Measurements from ENCODE around the gene ABHD3.
"Not testable (repeated sequence)": the region's sequence is repeated elsewhere in the genome, so short reads cannot be mapped to it uniquely, and the experiment has no call there.

The ABHD3 gene

GRCh38 chr18:21634588-21635199 lies 69.9 kb downstream of the ABHD3 start:
- no peak overlapping the region for H3K4me3 ChIP-seq (ENCODE audit: control insufficient read depth, low read depth, low read length)
- TF ChIP-seq CTCF (conservative IDR thresholded peaks at IDR 0.05; ENCODE audit: control insufficient read depth, insufficient read depth, low read depth, low read length) = no peak
- no peak for DNase-seq (ENCODE audit: low read depth)

- no peak for DNase-seq (ENCODE audit: low read depth)
- no peak for TF ChIP-seq CTCF (conservative IDR thresholded peaks at IDR 0.05; ENCODE audit: control insufficient read depth, insufficient read depth, low read depth, low read length)
- H3K4me3 ChIP-seq (ENCODE audit: control insufficient read depth, low read depth, low read length) = no peak overlapping the region
Measured at GRCh38 chr18:21632393-21632792, 72.2 kb downstream of the ABHD3 start.

- TF ChIP-seq CTCF (conservative IDR thresholded peaks at IDR 0.05; ENCODE audit: control insufficient read depth, insufficient read depth, low read depth, low read length) = no peak
- H3K4me3 ChIP-seq (ENCODE audit: control insufficient read depth, low read depth, low read length) = no peak overlapping the region
- no peak for DNase-seq (ENCODE audit: low read depth)
Measured at GRCh38 chr18:21629089-21629832, 75.3 kb downstream of the ABHD3 start.

- not testable (repeated sequence) for DNase-seq (ENCODE audit: low read depth); H3K4me3 ChIP-seq (ENCODE audit: control insufficient read depth, low read depth, low read length)
Measured at GRCh38 chr18:21621640-21622039, 82.9 kb downstream of the ABHD3 start.

GRCh38 chr18:21612125-21613039 lies 92.2 kb downstream of the ABHD3 start, which contains the start of gene SNRPD1:
SNRPD1 (plus strand) TSS chr18:21612314; CDS start chr18:21612430, 116 bp downstream.
- H3K4me3 ChIP-seq (ENCODE audit: control insufficient read depth, low read depth, low read length) = peak within 1 kb of the TSS; percentile 98
- peak; percentile 78 for TF ChIP-seq CTCF (conservative IDR thresholded peaks at IDR 0.05; ENCODE audit: control insufficient read depth, insufficient read depth, low read depth, low read length)

GRCh38 chr18:21611401-21612124 lies 93.0 kb downstream of the ABHD3 start:
- H3K4me3 ChIP-seq (ENCODE audit: control insufficient read depth, low read depth, low read length) = peak overlapping the region; percentile 98
- DNase-seq (ENCODE audit: low read depth) = not testable (repeated sequence)

More at GRCh38 chr18:21612125-21613039, 92.2 kb downstream of the ABHD3 start, which contains the start of gene SNRPD1:
- DNase-seq (ENCODE audit: low read depth) = peak; percentile 89

- no peak overlapping the region for H3K4me3 ChIP-seq (ENCODE audit: control insufficient read depth, low read depth, low read length)
- no peak for DNase-seq (ENCODE audit: low read depth)
- no peak for TF ChIP-seq CTCF (conservative IDR thresholded peaks at IDR 0.05; ENCODE audit: control insufficient read depth, insufficient read depth, low read depth, low read length)
Measured at GRCh38 chr18:21605213-21605612, 99.4 kb downstream of the ABHD3 start.
